ENCODE measurements around the gene APOL5. TPM values are rescaled to one million over a fixed set of nuclear protein-coding genes. Genes with fewer than 3 reads are reported as not detected.
"Not testable (repeated sequence)": the region's sequence is repeated elsewhere in the genome, so short reads cannot be mapped to it uniquely, and the experiment has no call there.

The APOL5 gene
- polyA plus RNA-seq: not detected

DNA sequence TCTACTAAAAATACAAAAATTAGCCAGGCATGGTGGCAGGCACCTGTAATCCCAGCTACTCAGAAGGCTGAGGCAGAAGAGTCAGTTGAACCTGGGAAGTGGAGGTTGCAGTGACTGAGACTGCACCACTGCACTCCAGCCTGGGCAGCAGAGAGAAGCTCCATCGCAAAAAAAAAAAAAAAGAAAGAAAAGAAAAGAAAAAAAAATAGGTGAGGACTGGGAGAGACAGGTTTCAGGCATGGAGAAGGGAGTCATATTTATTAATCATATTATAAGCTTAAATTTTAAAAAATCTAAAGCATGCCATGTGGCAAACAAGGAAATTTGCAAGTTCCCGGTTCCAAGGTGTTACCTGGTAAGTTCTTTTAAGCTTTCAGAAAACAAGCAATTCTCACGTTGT, at the start of gene APOL5:
APOL5 (plus strand) TSS at position 301 of the 400 bp plus-strand sequence; CDS start at position 301, 0 bp downstream.
- H3K4me3 Mint-ChIP-seq: no peak within 1 kb of the TSS
- H3K9me3 Mint-ChIP-seq: peaks cover 0 to 10% (median 0%) of the 10 kb centered on the region in 6 donors
- DNase-seq: no peak
- H3K27ac Mint-ChIP-seq: no peak within 1 kb of the TSS
- peaks cover 4 to 8% (median 7%) of the 10 kb centered on the region in 3 donors for H3K36me3 Mint-ChIP-seq
- H3K4me1 Mint-ChIP-seq: no peaks in the 10 kb centered on the region
- H3K27me3 Mint-ChIP-seq (ENCODE audit: low read depth in 3 of 3): peaks cover 4 to 12% (median 8%) of the 10 kb centered on the region in 3 donors

- H3K36me3 Mint-ChIP-seq: peaks cover 11 to 23% (median 19%) of the 10 kb centered on the region in 3 donors
- no peak for DNase-seq
- peaks cover 0 to 6% (median 0%) of the 10 kb centered on the region in 6 donors for H3K9me3 Mint-ChIP-seq
- H3K4me1 Mint-ChIP-seq: no peaks in the 10 kb centered on the region
- no peak overlapping the region for H3K27ac Mint-ChIP-seq
- no peak overlapping the region for H3K4me3 Mint-ChIP-seq
- H3K27me3 Mint-ChIP-seq (ENCODE audit: low read depth in 3 of 3): no peaks in the 10 kb centered on the region
These were observed 43.3 kb upstream of the APOL5 start for GRCh38 chr22:35674335-35674734.

DNA sequence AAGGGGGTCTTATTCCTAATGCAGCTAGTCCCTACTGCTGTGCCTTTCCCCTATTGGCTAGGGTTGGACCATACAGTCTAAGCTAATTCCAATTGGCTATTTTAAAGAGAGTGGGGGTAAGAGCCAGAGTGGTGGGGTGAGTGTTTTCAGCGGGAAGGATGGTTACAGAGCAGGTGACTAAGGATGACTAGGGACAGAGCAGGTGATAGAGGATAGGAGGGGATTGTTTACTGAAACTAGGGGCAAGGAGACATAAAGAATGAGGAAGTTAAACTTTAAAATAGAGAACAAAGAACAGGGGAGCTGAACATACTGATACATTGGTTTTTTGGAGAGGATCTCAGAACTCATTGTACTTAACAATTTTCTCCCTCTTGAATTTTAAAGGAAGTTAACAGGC, 41.6 kb upstream of the APOL5 start:
- DNase-seq; H3K9me3 Mint-ChIP-seq; H3K27me3 Mint-ChIP-seq (ENCODE audit: low read depth in 3 of 3); H3K4me1 Mint-ChIP-seq; H3K4me3 Mint-ChIP-seq; H3K27ac Mint-ChIP-seq: not testable (repeated sequence)
- peaks cover 11 to 23% (median 19%) of the 10 kb centered on the region in 3 donors for H3K36me3 Mint-ChIP-seq

- peaks cover 11 to 23% (median 19%) of the 10 kb centered on the region in 3 donors for H3K36me3 Mint-ChIP-seq
- peaks cover 0 to 6% (median 0%) of the 10 kb centered on the region in 6 donors for H3K9me3 Mint-ChIP-seq
These were observed 40.0 kb upstream of the APOL5 start for GRCh38 chr22:35677460-35678187.

DNA sequence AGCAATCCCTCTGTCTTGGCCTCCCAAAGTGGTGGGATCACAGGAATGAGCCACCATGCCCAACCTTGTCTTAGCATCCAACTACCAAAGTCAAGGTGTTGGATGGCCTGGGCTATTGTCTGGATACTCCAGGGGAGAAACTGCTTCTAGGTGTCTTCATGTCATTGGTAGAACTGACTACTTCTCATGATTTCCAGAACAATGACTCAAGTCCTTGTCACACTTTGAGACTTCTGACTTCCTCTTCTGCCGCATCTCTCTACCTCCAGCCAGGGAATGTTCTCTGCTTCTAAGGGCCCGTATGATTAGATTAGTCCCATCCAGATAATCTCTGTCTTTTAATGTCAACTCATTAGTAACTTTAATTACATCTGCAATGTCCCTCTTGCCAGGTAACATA, 38.8 kb upstream of the APOL5 start:
- peaks cover 0 to 6% (median 0%) of the 10 kb centered on the region in 6 donors for H3K9me3 Mint-ChIP-seq
- H3K36me3 Mint-ChIP-seq: peaks cover 11 to 25% (median 20%) of the 10 kb centered on the region in 3 donors
- peaks cover 0 to 2% (median 0%) of the 10 kb centered on the region in 3 donors for H3K27me3 Mint-ChIP-seq (ENCODE audit: low read depth in 3 of 3)
- DNase-seq: no peak
- H3K4me3 Mint-ChIP-seq: no peak overlapping the region
- peaks cover 0 to 2% of the 10 kb centered on the region in 2 donors for H3K4me1 Mint-ChIP-seq
- H3K27ac Mint-ChIP-seq: no peak overlapping the region

More at GRCh38 chr22:35677460-35678187, 40.0 kb upstream of the APOL5 start:
- DNase-seq: no peak
- Mint-ChIP-seq H3K4me1 (peaks cover 0 to 2% of the 10 kb centered on the region in 2 donors), H3K27ac (no peak overlapping the region), H3K27me3 (ENCODE audit: low read depth in 3 of 3) (no peaks in the 10 kb centered on the region), H3K4me3 (no peak overlapping the region)

- H3K9me3 Mint-ChIP-seq; H3K4me1 Mint-ChIP-seq; H3K27me3 Mint-ChIP-seq (ENCODE audit: low read depth in 3 of 3); H3K27ac Mint-ChIP-seq; H3K4me3 Mint-ChIP-seq; DNase-seq: not testable (repeated sequence)
- H3K36me3 Mint-ChIP-seq: peaks cover 11 to 20% (median 16%) of the 10 kb centered on the region in 3 donors
These were observed 38.2 kb upstream of the APOL5 start for GRCh38 chr22:35679492-35679891.

- Mint-ChIP-seq H3K4me3 (no peak overlapping the region), H3K9me3 (peaks cover 0 to 3% (median 0%) of the 10 kb centered on the region in 6 donors), H3K4me1 (peaks cover 0 to 2% of the 10 kb centered on the region in 2 donors), H3K36me3 (peaks cover 4 to 11% (median 4%) of the 10 kb centered on the region in 3 donors), H3K27ac (no peak overlapping the region), H3K27me3 (ENCODE audit: low read depth in 3 of 3) (peaks cover 0 to 2% (median under 1%) of the 10 kb centered on the region in 3 donors)
- no peak for DNase-seq
These were observed 36.1 kb upstream of the APOL5 start for GRCh38 chr22:35681454-35682052.

GRCh38 chr22:35683560-35683959, 34.1 kb upstream of the APOL5 start:
- Mint-ChIP-seq H3K4me3 (no peak overlapping the region), H3K4me1 (peaks cover 0 to 2% of the 10 kb centered on the region in 2 donors), H3K9me3 (peaks cover 0 to 3% (median 0%) of the 10 kb centered on the region in 6 donors), H3K27me3 (ENCODE audit: low read depth in 3 of 3) (peaks cover 0 to 2% (median 2%) of the 10 kb centered on the region in 3 donors), H3K36me3 (peaks cover 0 to 6% (median 3%) of the 10 kb centered on the region in 3 donors), H3K27ac (peak overlapping the region in 1 of 6 donors; percentile 17)
- DNase-seq: no peak

DNA sequence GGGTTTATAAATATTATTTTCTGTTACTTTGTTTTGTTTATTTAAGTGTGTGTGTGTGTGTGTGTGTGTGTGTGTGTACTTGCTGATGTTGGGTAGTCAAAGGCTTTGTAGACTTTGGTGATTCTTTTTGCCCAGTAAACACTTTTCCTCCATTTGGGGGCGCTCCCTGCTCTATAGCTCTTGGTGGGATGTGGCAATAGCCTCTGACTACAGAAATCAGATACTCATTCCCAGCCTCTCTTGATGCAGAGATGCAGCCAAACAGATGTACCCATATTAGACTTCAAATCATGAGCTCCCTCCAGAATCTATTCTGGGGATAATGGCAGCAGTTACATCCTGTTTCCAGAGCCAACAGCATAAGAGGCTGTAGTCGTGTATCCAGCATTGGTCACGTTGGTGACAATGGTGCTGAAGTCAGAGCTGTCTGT, 33.4 kb upstream of the APOL5 start:
- peaks cover 0 to 2% of the 10 kb centered on the region in 2 donors for H3K4me1 Mint-ChIP-seq
- peaks cover 0 to 6% (median 3%) of the 10 kb centered on the region in 3 donors for H3K36me3 Mint-ChIP-seq
- peak overlapping the region in 1 of 6 donors; percentile 46 for H3K27ac Mint-ChIP-seq
- H3K27me3 Mint-ChIP-seq (ENCODE audit: low read depth in 3 of 3): peaks cover 0 to 2% (median 2%) of the 10 kb centered on the region in 3 donors
- no peak for DNase-seq
- no peak overlapping the region for H3K4me3 Mint-ChIP-seq
- peaks cover 0 to 3% (median 0%) of the 10 kb centered on the region in 6 donors for H3K9me3 Mint-ChIP-seq

- no peak overlapping the region for H3K4me3 Mint-ChIP-seq
- peaks cover 0 to 6% (median 3%) of the 10 kb centered on the region in 3 donors for H3K36me3 Mint-ChIP-seq
- H3K4me1 Mint-ChIP-seq: peaks cover 0 to under 1% of the 10 kb centered on the region in 2 donors
- H3K9me3 Mint-ChIP-seq: peaks cover 0 to 3% (median 0%) of the 10 kb centered on the region in 6 donors
- peaks cover 0 to 2% (median 2%) of the 10 kb centered on the region in 3 donors for H3K27me3 Mint-ChIP-seq (ENCODE audit: low read depth in 3 of 3)
- H3K27ac Mint-ChIP-seq: no peak overlapping the region
- DNase-seq: no peak
These were observed 32.9 kb upstream of the APOL5 start for GRCh38 chr22:35684732-35685131.

- Mint-ChIP-seq H3K9me3 (peaks cover 0 to 3% (median 0%) of the 10 kb centered on the region in 6 donors), H3K36me3 (peaks cover 0 to 6% (median 3%) of the 10 kb centered on the region in 3 donors), H3K27ac (no peak overlapping the region), H3K4me3 (no peak overlapping the region), H3K4me1 (no peaks in the 10 kb centered on the region), H3K27me3 (ENCODE audit: low read depth in 3 of 3) (peaks cover 0 to 2% (median 2%) of the 10 kb centered on the region in 3 donors)
- DNase-seq: no peak
These were observed 31.9 kb upstream of the APOL5 start for GRCh38 chr22:35685731-35686130.

DNA sequence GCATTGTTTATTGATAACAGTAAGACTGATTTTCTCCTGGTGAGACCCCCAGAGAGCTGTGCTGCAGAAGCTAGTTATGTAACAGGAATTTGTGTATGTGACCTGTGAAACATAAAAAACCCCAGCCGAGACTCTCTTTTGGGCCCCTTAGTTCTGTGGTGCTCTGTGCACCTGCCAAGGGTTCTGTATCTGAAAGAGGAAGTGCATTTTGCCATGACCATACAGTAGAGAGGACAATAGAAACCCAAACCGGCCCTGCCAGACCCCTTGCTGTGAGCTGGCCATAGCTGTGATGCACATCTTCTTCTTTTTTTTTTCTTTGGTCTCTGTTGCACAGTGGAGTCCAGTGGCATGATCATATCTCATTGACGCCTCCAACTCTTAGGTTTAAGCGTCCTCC, 31.4 kb upstream of the APOL5 start:
- Mint-ChIP-seq H3K27me3 (ENCODE audit: low read depth in 3 of 3) (peaks cover 0 to 2% (median 2%) of the 10 kb centered on the region in 3 donors), H3K36me3 (peaks cover 0 to 6% (median 3%) of the 10 kb centered on the region in 3 donors), H3K9me3 (peaks cover 0 to 3% (median 0%) of the 10 kb centered on the region in 6 donors), H3K27ac (peak overlapping the region in 1 of 6 donors; percentile 3), H3K4me3 (no peak overlapping the region), H3K4me1 (no peaks in the 10 kb centered on the region)
- DNase-seq: no peak

GRCh38 chr22:35687461-35687860, 30.2 kb upstream of the APOL5 start:
- Mint-ChIP-seq H3K27ac (no peak overlapping the region), H3K27me3 (ENCODE audit: low read depth in 3 of 3) (peaks cover 0 to 2% (median 2%) of the 10 kb centered on the region in 3 donors), H3K4me1 (no peaks in the 10 kb centered on the region), H3K4me3 (no peak overlapping the region), H3K9me3 (peaks cover 0 to 3% (median 0%) of the 10 kb centered on the region in 6 donors), H3K36me3 (peaks cover 0 to 6% (median 3%) of the 10 kb centered on the region in 3 donors)
- DNase-seq: no peak

All from immature natural killer cell (primary cell).